Astrocyte (in vitro differentiated cells and primary cell): ENCODE measurements around the gene POU3F2. TPM values are rescaled to one million over a fixed set of nuclear protein-coding genes. Genes with fewer than 3 reads are reported as not detected.

ENCODE experiments used
- DNase-seq: peaks from one replicate; pipeline ENCODE4 v3.0.0-alpha.2; 2010; ENCODE audit warnings: low read depth
- FAIRE-seq: peaks from 2 replicates; lab custom pipeline; 2011; peaks lifted over from hg19 to GRCh38; lab: Jason Lieb, UNC
- H2AFZ ChIP-seq: 2 replicates; pipeline ENCODE4 v1.6.0; 2012; ENCODE audit warnings: low read depth, low read length, inconsistent platforms
- H3K27ac ChIP-seq: 2 replicates; pipeline ENCODE4 v1.5.1; 2011; ENCODE audit warnings: low read depth, low read length, inconsistent platforms
- H3K27me3 ChIP-seq: 2 replicates; pipeline ENCODE4 v1.6.0; 2011; ENCODE audit warnings: low read length, inconsistent platforms; ENCODE audit not compliant: insufficient read depth
- H3K36me3 ChIP-seq: 2 replicates; pipeline ENCODE4 v1.5.1; 2011; ENCODE audit warnings: low read length, inconsistent platforms; ENCODE audit not compliant: insufficient read depth
- H3K4me1 ChIP-seq: 2 replicates; pipeline ENCODE4 v1.5.1; 2011; ENCODE audit warnings: low read length, inconsistent platforms; ENCODE audit not compliant: insufficient read depth
- H3K4me2 ChIP-seq: 2 replicates; pipeline ENCODE4 v1.6.0; 2012; ENCODE audit warnings: low read length, inconsistent platforms
- H3K4me3 ChIP-seq: 2 replicates; pipeline ENCODE4 v1.5.1; 2011; ENCODE audit warnings: low read depth, mild to moderate bottlenecking, low read length, inconsistent platforms; ENCODE audit not compliant: insufficient read depth
- H3K79me2 ChIP-seq: 2 replicates; pipeline ENCODE4 v1.6.0; 2012; ENCODE audit warnings: mild to moderate bottlenecking, low read length, inconsistent platforms; ENCODE audit not compliant: insufficient read depth
- H3K9ac ChIP-seq: 2 replicates; pipeline ENCODE4 v1.6.0; 2012; ENCODE audit warnings: mild to moderate bottlenecking, low read length, inconsistent platforms
- H3K9me3 ChIP-seq: 2 replicates; pipeline ENCODE4 v1.5.1; 2012; ENCODE audit warnings: low read depth, mild to moderate bottlenecking, low read length, inconsistent platforms; ENCODE audit not compliant: insufficient read depth
- H4K20me1 ChIP-seq: 2 replicates; pipeline ENCODE4 v1.6.0; 2012; ENCODE audit warnings: low read length, inconsistent platforms; ENCODE audit not compliant: insufficient read depth
- H3K27ac Mint-ChIP-seq: one replicate; pipeline ENCODE4 v1.8.0; 2021; ENCODE audit warnings: mild to moderate bottlenecking, mixed read lengths; ENCODE audit not compliant: unreplicated experiment
- H3K27me3 Mint-ChIP-seq: one replicate; pipeline ENCODE4 v1.8.0; 2021; ENCODE audit warnings: low read depth, mixed read lengths; ENCODE audit not compliant: unreplicated experiment
- H3K36me3 Mint-ChIP-seq: one replicate; pipeline ENCODE4 v1.8.0; 2021; ENCODE audit warnings: low read depth, mixed read lengths; ENCODE audit not compliant: unreplicated experiment
- H3K4me1 Mint-ChIP-seq: one replicate; pipeline ENCODE4 v1.8.0; 2021; ENCODE audit warnings: low read depth, mixed read lengths; ENCODE audit not compliant: unreplicated experiment
- H3K4me3 Mint-ChIP-seq: one replicate; pipeline ENCODE4 v1.8.0; 2021; ENCODE audit warnings: mild to moderate bottlenecking, moderate library complexity, mixed read lengths; ENCODE audit not compliant: unreplicated experiment
- H3K9me3 Mint-ChIP-seq: one replicate; pipeline ENCODE4 v1.8.0; 2021; ENCODE audit warnings: mild to moderate bottlenecking, mixed read lengths; ENCODE audit not compliant: unreplicated experiment
- CTCF ChIP-seq: IDR thresholded peaks from 2 replicates; pipeline ENCODE4 v1.5.1; 2011; ENCODE audit warnings: low read depth, mild to moderate bottlenecking, inconsistent platforms, low read length, moderate library complexity; ENCODE audit not compliant: insufficient read depth
- EZH2 ChIP-seq: IDR thresholded peaks from 2 replicates; pipeline ENCODE4 v1.6.1; 2012; ENCODE audit warnings: mild to moderate bottlenecking, low read length, inconsistent platforms; ENCODE audit not compliant: insufficient read depth
- total RNA-seq: library from RNA; stranded (reverse); gene quantifications from 2 replicates; pipeline ENCODE4 v1.2.1, GENCODE V29; 2021

Gene POU3F2
- total RNA-seq, 1 donor from 2014 or later: 2.1 TPM

- Mint-ChIP-seq H3K9me3 (peaks cover 3% of the 10 kb centered on the region), H3K27me3 (peaks cover 62% of the 10 kb centered on the region), H3K27ac (no peak overlapping the region), H3K36me3 (no peaks in the 10 kb centered on the region), H3K4me3 (peak overlapping the region; percentile 86), H3K4me1 (peaks cover 19% of the 10 kb centered on the region)
- FAIRE-seq (no peak), DNase-seq (peak; percentile 39)
- H3K27me3 ChIP-seq: peaks cover 56% of the 10 kb centered on the region
- no peak overlapping the region for H3K27ac ChIP-seq
- peaks cover 12% of the 10 kb centered on the region for H3K4me1 ChIP-seq
- H2AFZ ChIP-seq: peak overlapping the region; percentile 86
- H3K4me3 ChIP-seq: peak overlapping the region; percentile 58
- H3K79me2 ChIP-seq: no peaks in the 10 kb centered on the region
- H4K20me1 ChIP-seq: no peaks in the 10 kb centered on the region
- no peaks in the 10 kb centered on the region for H3K36me3 ChIP-seq
- H3K9me3 ChIP-seq: no peaks in the 10 kb centered on the region
- H3K9ac ChIP-seq: peak overlapping the region; percentile 33
- peak overlapping the region; percentile 91 for H3K4me2 ChIP-seq
- TF ChIP-seq EZH2 (peak; percentile 80), CTCF (no peak)
These were observed 10.0 kb upstream of the POU3F2 start for GRCh38 chr6:98824162-98824901.

- H2AFZ ChIP-seq: peak overlapping the region; percentile 1
- H3K27me3 Mint-ChIP-seq: peaks cover 60% of the 10 kb centered on the region
These were observed 9.3 kb upstream of the POU3F2 start for GRCh38 chr6:98824902-98825599.

More at GRCh38 chr6:98824902-98825599, 9.3 kb upstream of the POU3F2 start:
- Histone ChIP-seq H3K36me3 (no peaks in the 10 kb centered on the region), H3K79me2 (no peaks in the 10 kb centered on the region), H3K27me3 (peaks cover 62% of the 10 kb centered on the region), H3K4me2 (peak overlapping the region; percentile 91), H3K9ac (peak overlapping the region; percentile 33), H3K27ac (no peak overlapping the region), H3K4me1 (peaks cover 12% of the 10 kb centered on the region), H3K9me3 (no peaks in the 10 kb centered on the region), H4K20me1 (no peaks in the 10 kb centered on the region), H3K4me3 (peak overlapping the region; percentile 58)
- H3K4me3 Mint-ChIP-seq: peak overlapping the region; percentile 82
- peak; percentile 67 for TF ChIP-seq EZH2
- no peak for TF ChIP-seq CTCF
- no peak for FAIRE-seq
- peaks cover 3% of the 10 kb centered on the region for H3K9me3 Mint-ChIP-seq
- DNase-seq: no peak
- H3K27ac Mint-ChIP-seq: no peak overlapping the region
- H3K4me1 Mint-ChIP-seq: peaks cover 19% of the 10 kb centered on the region
- no peaks in the 10 kb centered on the region for H3K36me3 Mint-ChIP-seq
